Measurements from ENCODE around the gene ARHGEF12. TPM values are rescaled to one million over a fixed set of nuclear protein-coding genes. Genes with fewer than 3 reads are reported as not detected.

The ARHGEF12 gene
- total RNA-seq, 1 experiment from 2014 or later, result 41.0 TPM

- DNase-seq (no peak), ATAC-seq (no peak)
- Histone ChIP-seq H3K27ac (ENCODE audit: low read length) (no peak overlapping the region), H3K79me2 (ENCODE audit: low read length) (no peaks in the 10 kb centered on the region), H3K36me3 (ENCODE audit: low read depth, low read length) (no peaks in the 10 kb centered on the region), H3K4me2 (ENCODE audit: low read length) (no peak overlapping the region), H3K9me2 (replicated peaks; ENCODE audit: low read length) (no peaks in the 10 kb centered on the region), H4K20me1 (ENCODE audit: low read length) (no peaks in the 10 kb centered on the region), H3K4me3 (ENCODE audit: low read length) (no peak overlapping the region), H3K9ac (ENCODE audit: low read length) (no peak overlapping the region), H3F3A (ENCODE audit: low read length, unreplicated experiment) (no peaks in the 10 kb centered on the region), H3K4me1 (ENCODE audit: insufficient read depth, low read length) (peaks cover 5% of the 10 kb centered on the region; the same call in 1 of the 2 replicates), H2AFZ (ENCODE audit: low read length) (no peak overlapping the region), H3K9me3 (ENCODE audit: low read length) (no peaks in the 10 kb centered on the region), H3K27me3 (ENCODE audit: low read length) (peaks cover 65% of the 10 kb centered on the region)
- TF ChIP-seq EZH2 (IDR thresholded peaks at IDR 0.05; ENCODE audit: low read length, unreplicated experiment) (no peak), CTCF (conservative IDR thresholded peaks at IDR 0.05; ENCODE audit: low read depth, low read length) (no peak), EZH2phosphoT487 (IDR thresholded peaks at IDR 0.05; ENCODE audit: borderline replicate concordance, low read length) (no peak)
- no TSS peak for BruUV-seq (replicated peaks)
- ChIA-PET POLR2A (ENCODE audit: unreplicated experiment) (no interaction called here), CTCF (interaction anchor here (0.6 kb wide), 1 partner anchor 14 kb away, joined by 3 read pairs; no protein-coding TSS in a partner anchor)
- intact Hi-C loops (cut with micrococcal nuclease), result no loop called here
Observed at GRCh38 chr11:120513436-120514315, 177.5 kb downstream of the ARHGEF12 start.

GRCh38 chr11:120514541-120515121 lies 178.4 kb downstream of the ARHGEF12 start:
- Histone ChIP-seq H3K27ac (ENCODE audit: low read length) (no peak overlapping the region), H3K4me2 (ENCODE audit: low read length) (no peak overlapping the region), H3K36me3 (ENCODE audit: low read depth, low read length) (no peaks in the 10 kb centered on the region), H3K4me3 (ENCODE audit: low read length) (no peak overlapping the region), H3K4me1 (ENCODE audit: insufficient read depth, low read length) (peaks cover 5% of the 10 kb centered on the region; the same call in 1 of the 2 replicates), H3K9ac (ENCODE audit: low read length) (no peak overlapping the region), H3K27me3 (ENCODE audit: low read length) (peaks cover 71% of the 10 kb centered on the region), H3K9me3 (ENCODE audit: low read length) (no peaks in the 10 kb centered on the region), H3K9me2 (replicated peaks; ENCODE audit: low read length) (no peaks in the 10 kb centered on the region), H4K20me1 (ENCODE audit: low read length) (no peaks in the 10 kb centered on the region), H2AFZ (ENCODE audit: low read length) (no peak overlapping the region), H3F3A (ENCODE audit: low read length, unreplicated experiment) (no peaks in the 10 kb centered on the region), H3K79me2 (ENCODE audit: low read length) (no peaks in the 10 kb centered on the region)
- ChIA-PET CTCF (no interaction called here), POLR2A (ENCODE audit: unreplicated experiment) (no interaction called here)
- TF ChIP-seq EZH2 (IDR thresholded peaks at IDR 0.05; ENCODE audit: low read length, unreplicated experiment) (no peak), CTCF (conservative IDR thresholded peaks at IDR 0.05; ENCODE audit: low read depth, low read length) (no peak), EZH2phosphoT487 (IDR thresholded peaks at IDR 0.05; ENCODE audit: borderline replicate concordance, low read length) (no peak)
- DNase-seq, result no peak
- no TSS peak for BruUV-seq (replicated peaks)
- intact Hi-C loops (cut with micrococcal nuclease), result no loop called here
- ATAC-seq, result no peak
